GM19035 (cell line): Measurements from ENCODE around the gene HAUS1.

Experiments
- ATAC-seq: cut with Tn5 transposase; IDR thresholded peaks from one replicate; pipeline ENCODE4 v1.9.1; 2021; ENCODE audit not compliant: unreplicated experiment

HAUS1 gene

DNA sequence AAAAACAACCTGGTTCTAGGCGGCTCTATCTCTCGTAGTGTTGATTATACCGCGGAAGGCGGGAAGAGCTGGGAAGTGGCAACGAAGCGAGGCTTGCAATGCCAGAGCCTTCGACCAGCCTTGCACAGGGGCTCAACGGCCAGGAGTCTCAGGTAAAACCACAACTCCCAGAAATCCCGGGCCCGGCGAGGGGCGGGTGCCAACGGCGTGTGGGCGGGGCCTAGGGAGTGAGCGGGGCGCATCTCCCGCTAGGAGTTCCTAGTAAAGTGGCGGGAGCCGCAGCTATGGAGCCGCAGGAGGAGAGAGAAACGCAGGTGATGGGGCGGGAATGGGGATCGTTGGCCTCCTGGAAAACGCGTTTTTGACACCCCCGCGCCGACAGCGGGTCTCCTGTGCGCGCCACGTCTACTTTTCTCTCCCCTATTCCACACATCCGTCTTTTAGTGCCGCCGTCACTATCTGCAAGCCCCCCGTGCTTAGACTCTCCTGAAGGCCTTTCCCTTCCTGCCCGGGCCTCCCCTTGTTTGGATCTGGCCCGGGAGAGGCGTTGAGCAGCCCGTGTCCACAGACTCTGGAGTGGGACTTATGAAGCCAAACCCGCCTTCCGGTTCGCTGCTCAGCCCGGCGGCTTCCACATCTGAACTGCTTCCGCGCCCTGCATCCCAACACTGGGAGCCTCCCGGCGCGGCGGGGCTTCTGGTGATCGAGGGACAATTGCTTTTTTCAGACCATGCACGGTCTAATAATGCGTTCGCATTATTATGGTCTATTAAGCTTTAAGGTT lies at the start of gene HAUS1:
TSS of gene HAUS1 (plus strand) at position 258 of the 784 bp plus-strand sequence. CDS start at position 285, 27 bp downstream.
- ATAC-seq, result peak; percentile 85

DNA sequence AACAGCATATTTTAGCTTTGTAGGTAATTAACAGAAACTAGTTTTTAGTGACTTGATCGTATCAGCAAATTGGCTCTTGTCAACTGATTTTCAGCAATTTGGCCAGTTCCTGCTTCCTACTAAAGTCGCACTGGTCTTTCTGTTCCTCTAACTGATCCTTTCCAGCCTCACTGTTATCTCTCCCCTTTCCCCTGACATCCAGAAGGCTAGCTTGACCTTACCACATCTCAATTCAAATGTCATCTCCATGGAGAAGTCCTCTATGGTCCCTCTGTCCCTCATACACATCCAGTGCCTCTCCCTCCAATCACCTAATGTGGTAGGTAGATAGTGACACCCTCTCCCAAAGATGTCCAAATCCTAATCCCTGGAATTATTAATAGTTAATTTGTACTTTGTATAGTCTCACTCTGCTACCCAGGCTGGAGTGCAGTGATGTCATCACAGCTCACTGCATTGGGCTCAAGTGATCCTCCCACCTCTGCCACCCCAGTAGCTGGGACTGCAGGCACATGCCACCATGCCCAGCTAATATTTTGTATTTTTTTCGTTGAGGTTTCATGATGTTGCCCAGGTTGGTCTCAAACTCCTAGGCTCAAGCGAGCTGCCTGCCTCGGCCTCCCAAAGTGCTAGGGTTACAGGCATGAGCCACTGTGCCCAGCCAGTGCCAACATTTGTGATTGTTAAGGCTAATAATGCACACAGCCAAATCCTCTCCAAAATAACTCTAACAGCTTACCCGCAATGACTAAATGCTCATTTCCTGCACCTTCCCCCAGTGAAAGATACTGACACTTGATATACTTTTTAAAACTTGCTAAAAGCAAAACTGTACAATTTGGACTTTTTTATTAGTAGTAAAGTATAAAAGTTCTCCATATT lies 49.0 kb upstream of the HAUS1 start:
- no peak for ATAC-seq

- ATAC-seq, result no peak
These were observed 48.4 kb upstream of the HAUS1 start for GRCh38 chr18:46055838-46056230.

DNA sequence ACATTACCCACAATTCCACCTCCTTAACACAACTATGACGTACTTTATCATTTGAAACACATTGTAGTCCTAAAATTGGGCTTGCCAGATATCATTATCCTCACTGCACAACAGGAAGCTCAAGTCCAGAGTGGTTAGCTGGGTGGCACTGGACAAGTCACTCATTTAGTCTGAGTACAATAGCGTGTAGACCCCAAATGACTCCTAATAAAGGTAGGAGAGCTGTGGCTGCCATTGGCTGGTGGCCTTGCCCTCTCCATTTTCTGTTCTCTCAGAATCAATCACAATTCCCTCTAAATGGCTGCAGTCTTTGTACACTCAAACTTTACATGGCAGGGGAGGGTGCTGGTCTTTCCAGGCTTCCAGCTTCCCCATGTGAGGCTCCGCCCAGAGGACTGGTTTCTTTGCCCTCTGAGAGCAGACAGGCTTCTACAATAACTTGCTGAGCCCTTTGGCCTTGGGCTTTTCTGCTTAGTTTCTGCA lies 43.8 kb upstream of the HAUS1 start:
- no peak for ATAC-seq

- no peak for ATAC-seq
These were observed 42.8 kb upstream of the HAUS1 start for GRCh38 chr18:46061387-46061786.

- ATAC-seq, result no peak
These were observed 42.4 kb upstream of the HAUS1 start for GRCh38 chr18:46061796-46062195.

- ATAC-seq, result no peak
These were observed 41.4 kb upstream of the HAUS1 start for GRCh38 chr18:46062781-46063180.

GRCh38 chr18:46067438-46068007 lies 36.7 kb upstream of the HAUS1 start:
- no peak for ATAC-seq

DNA sequence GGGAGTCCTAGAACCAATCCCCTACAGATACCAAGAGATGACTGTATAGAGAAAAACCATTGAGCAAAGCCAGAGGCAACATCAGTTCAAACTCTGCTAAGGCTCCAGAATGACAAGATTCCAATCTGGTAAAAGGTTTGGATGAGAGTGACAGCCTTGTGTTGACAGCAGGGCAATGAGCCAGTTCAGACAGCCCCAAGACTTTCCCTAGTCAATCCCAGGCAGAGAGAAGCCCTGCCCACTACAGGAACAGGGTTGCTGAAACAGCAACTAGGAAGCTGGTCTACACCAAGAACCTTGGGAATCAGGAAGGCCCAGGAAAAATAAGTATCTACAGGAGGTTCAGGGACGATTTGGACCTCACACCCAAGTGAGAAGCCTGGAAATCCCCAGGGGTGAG lies 35.4 kb upstream of the HAUS1 start:
- ATAC-seq, result no peak

GRCh38 chr18:46069524-46069923 lies 34.7 kb upstream of the HAUS1 start:
- ATAC-seq, result no peak

- no peak for ATAC-seq
These were observed 34.0 kb upstream of the HAUS1 start for GRCh38 chr18:46070232-46070631.

GRCh38 chr18:46070815-46071652 lies 33.2 kb upstream of the HAUS1 start:
- ATAC-seq, result peak; percentile 2

DNA sequence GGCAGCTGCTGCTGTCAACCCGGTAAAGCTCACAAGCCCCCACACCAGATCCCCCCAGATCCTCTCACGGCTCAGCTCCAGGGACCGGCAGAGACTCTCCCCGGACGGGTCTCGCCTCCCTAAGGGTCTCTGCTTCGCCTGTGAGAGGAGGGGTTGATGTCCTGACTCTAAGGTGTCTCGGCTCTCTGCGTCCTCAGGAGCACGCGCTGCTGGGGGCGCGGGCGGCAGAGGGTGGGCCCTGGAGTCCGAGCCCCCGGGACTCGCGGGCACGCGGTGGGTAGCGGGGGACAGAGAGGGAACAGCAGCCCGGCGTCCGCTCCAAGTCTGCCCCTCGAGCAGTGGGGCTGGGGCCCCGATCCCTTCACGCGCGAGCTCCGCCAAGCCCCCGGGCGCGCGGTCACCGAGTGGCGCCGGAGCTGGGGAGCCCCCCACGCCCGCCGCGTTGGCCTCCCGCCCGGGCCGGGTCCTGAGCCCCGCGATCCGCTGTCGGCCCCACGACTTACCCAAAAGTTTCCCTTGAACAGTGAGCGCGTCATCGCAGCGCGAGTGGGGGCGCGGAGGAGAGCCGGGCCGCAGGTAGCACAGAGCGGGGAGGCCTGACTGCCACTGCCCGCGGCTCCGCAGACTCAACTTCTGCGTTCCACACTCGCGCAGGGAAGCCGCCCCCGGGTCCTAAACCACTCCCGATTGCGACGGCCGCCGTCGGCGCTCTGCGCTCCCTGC lies 32.4 kb upstream of the HAUS1 start, which contains the start of gene PSTPIP2:
TSS of gene PSTPIP2 (minus strand) at position 608 of the 723 bp plus-strand sequence. CDS start at position 536, 72 bp downstream.
- ATAC-seq, result peak; percentile 64

DNA sequence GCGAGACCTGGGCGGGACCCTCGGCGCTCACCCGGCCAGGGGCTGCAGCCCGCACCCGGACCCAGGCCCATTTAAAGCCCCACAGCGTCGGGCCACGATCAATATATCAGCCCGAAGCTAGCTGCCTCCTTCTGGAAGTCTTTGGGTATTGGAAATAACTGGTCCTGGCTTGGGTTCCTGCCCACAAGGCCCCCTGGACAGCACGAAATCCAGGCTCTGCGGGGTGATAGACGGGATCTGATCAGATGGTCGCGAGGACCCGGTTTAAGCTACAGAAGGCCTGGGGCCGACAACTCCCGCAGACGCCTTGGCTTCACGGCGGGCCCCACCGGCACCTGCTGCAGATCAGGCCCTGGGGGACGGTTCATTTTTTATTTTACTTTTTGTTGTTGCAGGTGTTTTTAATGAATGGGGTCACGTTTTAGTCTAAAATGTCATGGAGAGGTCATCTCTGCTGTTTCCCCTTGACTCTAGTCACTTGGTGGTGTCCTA lies 31.8 kb upstream of the HAUS1 start:
- no peak for ATAC-seq

GRCh38 chr18:46072959-46073358 lies 31.2 kb upstream of the HAUS1 start:
- ATAC-seq, result no peak

GRCh38 chr18:46073474-46074331 lies 30.5 kb upstream of the HAUS1 start:
- no peak for ATAC-seq

DNA sequence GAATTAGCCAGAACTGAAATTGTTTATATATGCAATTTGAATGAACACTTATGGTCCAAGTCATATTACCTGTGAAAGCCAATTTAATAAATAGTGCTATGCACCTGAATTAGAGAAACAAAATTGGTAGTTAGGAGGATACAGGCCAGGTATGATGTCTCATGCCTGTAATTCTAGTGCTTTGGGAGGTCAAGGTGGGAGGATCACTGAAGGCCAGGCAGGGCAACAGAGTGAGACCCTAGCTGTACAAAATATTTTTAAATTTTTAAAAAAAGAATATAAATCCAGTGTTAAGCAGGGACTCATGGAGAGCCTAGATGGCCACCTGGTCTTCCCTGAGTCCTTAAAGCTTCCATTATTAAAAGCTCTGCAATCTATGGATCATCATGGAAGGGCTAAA lies 24.8 kb upstream of the HAUS1 start:
- no peak for ATAC-seq

DNA sequence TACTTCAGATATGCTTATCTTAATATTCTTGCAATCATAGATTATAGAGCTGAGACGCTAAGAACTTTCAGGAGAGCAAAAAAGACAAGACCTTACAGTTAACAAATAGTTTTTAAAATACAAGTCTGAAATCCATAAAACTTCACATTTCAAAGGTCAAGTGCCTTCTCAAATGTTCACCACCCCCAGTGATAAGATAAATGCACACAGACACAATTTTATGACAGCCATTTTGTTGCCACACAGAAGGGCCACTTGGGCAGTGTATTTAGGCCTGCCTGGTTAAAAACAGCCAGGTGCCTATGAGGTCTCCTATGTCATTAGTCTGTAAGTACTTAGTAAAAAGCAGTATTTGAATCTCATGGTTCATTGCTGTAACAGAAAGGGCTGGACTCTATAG lies 24.0 kb upstream of the HAUS1 start:
- no peak for ATAC-seq

- ATAC-seq, result no peak
These were observed 19.8 kb upstream of the HAUS1 start for GRCh38 chr18:46084431-46084830.
